Nephron progenitor cell (in vitro differentiated cells): ENCODE data around the gene CTTNBP2.

Experiments
- DNase-seq: peaks from one replicate; pipeline ENCODE4 v3.0.0; 2021
- H3K27ac Mint-ChIP-seq: 2 replicates; pipeline ENCODE4 v1.8.0; 2021; ENCODE audit warnings: mild to moderate bottlenecking, moderate library complexity, mixed read lengths
- H3K27me3 Mint-ChIP-seq: 2 replicates; pipeline ENCODE4 v1.8.0; 2021; ENCODE audit warnings: mild to moderate bottlenecking, low read depth, mixed read lengths; ENCODE audit not compliant: poor library complexity
- H3K36me3 Mint-ChIP-seq: 2 replicates; pipeline ENCODE4 v1.8.0; 2021; ENCODE audit warnings: low read depth, mixed read lengths
- H3K4me1 Mint-ChIP-seq: 2 replicates; pipeline ENCODE4 v1.8.0; 2021; ENCODE audit warnings: mixed read lengths
- H3K4me3 Mint-ChIP-seq: 2 replicates; pipeline ENCODE4 v1.8.0; 2021; ENCODE audit warnings: mild to moderate bottlenecking, moderate library complexity, mixed read lengths
- H3K9me3 Mint-ChIP-seq: 2 replicates; pipeline ENCODE4 v1.8.0; 2021; ENCODE audit warnings: mild to moderate bottlenecking, moderate library complexity, mixed read lengths
- CTCF ChIP-seq: fragments of 200-600 bp; sonication (generic); IDR thresholded peaks from 2 replicates; pipeline ENCODE4 v1.5.0; 2021; ENCODE audit warnings: antibody characterized with exemption

Gene CTTNBP2

GRCh38 chr7:117724898-117725297, 148.3 kb downstream of the CTTNBP2 start:
- H3K36me3 Mint-ChIP-seq = peaks cover 62% of the 10 kb centered on the region
- no peaks in the 10 kb centered on the region for H3K9me3 Mint-ChIP-seq
- no peak overlapping the region for H3K27ac Mint-ChIP-seq
- no peak for DNase-seq
- TF ChIP-seq CTCF = no peak
- no peaks in the 10 kb centered on the region for H3K27me3 Mint-ChIP-seq
- peaks cover 36% of the 10 kb centered on the region for H3K4me1 Mint-ChIP-seq
- H3K4me3 Mint-ChIP-seq = no peak overlapping the region

- H3K4me3 Mint-ChIP-seq = no peak overlapping the region
- peaks cover 18% of the 10 kb centered on the region for H3K4me1 Mint-ChIP-seq
- no peak overlapping the region for H3K27ac Mint-ChIP-seq
- H3K27me3 Mint-ChIP-seq = no peaks in the 10 kb centered on the region
- TF ChIP-seq CTCF = no peak
- peaks cover 73% of the 10 kb centered on the region for H3K36me3 Mint-ChIP-seq
- H3K9me3 Mint-ChIP-seq = no peaks in the 10 kb centered on the region
- no peak for DNase-seq
Observed at GRCh38 chr7:117719377-117719776, 153.9 kb downstream of the CTTNBP2 start.

GRCh38 chr7:117718116-117718835, 155.0 kb downstream of the CTTNBP2 start:
- H3K27me3 Mint-ChIP-seq = no peaks in the 10 kb centered on the region
- no peak overlapping the region for H3K4me3 Mint-ChIP-seq
- peaks cover 75% of the 10 kb centered on the region for H3K36me3 Mint-ChIP-seq
- no peak for TF ChIP-seq CTCF
- H3K4me1 Mint-ChIP-seq = peaks cover 18% of the 10 kb centered on the region
- peak overlapping the region; percentile 29 for H3K27ac Mint-ChIP-seq
- no peak for DNase-seq
- H3K9me3 Mint-ChIP-seq = no peaks in the 10 kb centered on the region

GRCh38 chr7:117717357-117717756, 155.9 kb downstream of the CTTNBP2 start:
- Mint-ChIP-seq H3K4me1 (peaks cover 18% of the 10 kb centered on the region), H3K4me3 (no peak overlapping the region), H3K9me3 (no peaks in the 10 kb centered on the region), H3K36me3 (peaks cover 78% of the 10 kb centered on the region), H3K27ac (no peak overlapping the region), H3K27me3 (no peaks in the 10 kb centered on the region)
- DNase-seq = no peak
- no peak for TF ChIP-seq CTCF

GRCh38 chr7:117716707-117717299, 156.4 kb downstream of the CTTNBP2 start:
- no peak for DNase-seq
- Mint-ChIP-seq H3K27ac (no peak overlapping the region), H3K27me3 (no peaks in the 10 kb centered on the region), H3K9me3 (no peaks in the 10 kb centered on the region), H3K4me3 (no peak overlapping the region), H3K36me3 (peaks cover 83% of the 10 kb centered on the region), H3K4me1 (peaks cover 18% of the 10 kb centered on the region)
- no peak for TF ChIP-seq CTCF
